GM08714 (cell line): ENCODE results near the gene ATP13A5.

ENCODE experiments used
- H3K4me3 ChIP-seq: fragments of 200-500 bp; sonication (Bioruptor generic); 2 replicates; pipeline ENCODE4 v1.5.1; 2014; ENCODE audit warnings: mild to moderate bottlenecking, low read length, inconsistent platforms
- ZNF274 ChIP-seq: IDR thresholded peaks from 2 replicates; pipeline ENCODE4 v1.6.1; 2012; ENCODE audit warnings: mild to moderate bottlenecking, low read depth, low read length

ATP13A5 gene

DNA sequence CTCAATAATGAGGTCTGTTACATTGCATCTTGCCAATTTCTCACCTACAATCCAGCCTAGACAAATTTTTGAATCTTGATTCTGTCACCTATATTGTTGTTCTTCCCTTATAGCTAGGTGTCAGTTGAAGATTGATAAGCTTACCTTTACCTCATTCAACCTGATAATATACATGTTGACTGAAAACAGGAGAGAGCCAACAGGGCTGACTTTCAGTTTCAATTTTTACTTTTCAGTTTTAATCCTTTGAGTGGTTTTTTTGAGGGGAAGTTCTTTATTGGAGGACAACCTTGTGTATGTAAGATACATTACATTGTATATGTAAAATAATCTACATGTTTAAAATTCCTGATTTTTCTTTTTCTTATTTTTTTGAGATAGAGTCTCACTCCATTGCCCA is 5.8 kb downstream of the ATP13A5 start:
- H3K4me3 ChIP-seq = no peak overlapping the region
- TF ChIP-seq ZNF274 = no peak

DNA sequence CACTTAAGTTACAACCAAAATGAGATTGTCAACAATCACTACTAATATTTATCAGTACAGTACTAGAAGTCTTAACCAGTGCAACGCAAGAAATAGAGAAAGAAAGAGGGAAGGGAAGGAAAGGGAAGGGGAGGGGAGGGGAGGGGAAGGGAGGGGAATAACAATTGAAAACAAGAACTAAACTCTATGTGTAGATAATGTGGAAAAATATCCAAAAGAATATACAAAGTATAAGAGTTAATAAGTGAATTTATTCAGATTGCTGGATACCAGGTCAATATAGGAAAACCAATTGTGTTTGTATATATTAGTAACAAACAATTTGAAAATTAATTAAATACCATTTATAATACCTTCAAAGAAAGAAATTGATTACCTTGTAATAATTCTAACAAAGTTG is 10.7 kb downstream of the ATP13A5 start:
- no peak for TF ChIP-seq ZNF274
- no peak overlapping the region for H3K4me3 ChIP-seq

DNA sequence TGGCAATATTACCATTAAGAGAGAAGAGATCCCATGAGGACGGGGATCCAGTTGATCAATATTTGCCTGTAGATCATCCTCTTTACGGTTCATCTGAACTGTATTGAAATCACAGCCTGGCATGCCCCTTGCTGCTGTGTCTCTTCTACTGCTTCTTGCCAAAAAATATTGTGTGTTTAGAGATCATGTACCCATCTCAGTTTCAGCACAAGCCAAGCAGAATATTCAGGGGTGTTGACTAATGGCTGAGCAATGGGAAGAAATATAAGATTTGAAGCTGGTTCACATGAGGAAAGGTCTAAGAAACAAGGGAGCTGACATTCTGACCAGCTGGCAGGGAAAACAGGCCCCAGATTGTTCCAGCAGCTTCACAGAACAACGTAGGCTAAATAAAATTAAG is 21.3 kb downstream of the ATP13A5 start:
- TF ChIP-seq ZNF274 = no peak

DNA sequence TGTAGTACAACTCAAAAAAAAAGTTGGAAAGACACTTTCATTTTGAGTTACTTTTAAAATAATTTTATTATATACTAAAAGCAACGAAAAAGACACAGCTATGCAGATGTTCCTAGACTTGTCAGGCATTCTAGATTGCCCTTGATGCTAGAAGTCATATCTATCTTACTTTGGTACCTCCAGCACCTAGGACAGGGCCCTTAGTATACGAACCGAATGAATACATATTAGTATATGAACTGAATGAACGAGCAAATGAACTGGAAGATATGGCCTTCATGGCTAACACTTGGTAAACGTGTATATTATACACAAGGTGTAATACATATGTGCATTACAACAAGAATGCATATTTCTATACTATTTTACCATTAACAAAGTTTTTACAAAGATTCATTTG is 24.1 kb downstream of the ATP13A5 start:
- no peak for TF ChIP-seq ZNF274
- no peak overlapping the region for H3K4me3 ChIP-seq

More for the DNA sequence above, 21.3 kb downstream of the ATP13A5 start:
- H3K4me3 ChIP-seq = no peak overlapping the region

DNA sequence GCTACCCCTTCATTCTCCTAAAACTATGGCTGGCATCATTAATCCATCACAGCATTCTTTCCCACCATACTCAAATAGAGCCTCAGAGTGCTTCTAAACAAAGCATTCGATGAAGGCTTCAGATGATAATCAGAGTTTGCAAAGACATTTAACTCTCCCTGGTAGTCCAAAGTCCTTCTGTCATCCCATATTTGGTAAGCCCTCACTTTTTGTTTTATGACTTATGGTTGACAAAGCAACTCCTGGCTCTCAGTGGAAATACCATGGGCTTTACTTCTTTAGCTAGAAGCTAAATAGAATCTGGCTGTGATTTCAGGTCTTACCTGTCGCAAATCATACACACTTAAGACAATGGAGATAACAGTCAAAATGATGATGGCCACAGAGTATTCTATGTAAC is 27.8 kb downstream of the ATP13A5 start:
- H3K4me3 ChIP-seq = no peak overlapping the region
- TF ChIP-seq ZNF274 = no peak

DNA sequence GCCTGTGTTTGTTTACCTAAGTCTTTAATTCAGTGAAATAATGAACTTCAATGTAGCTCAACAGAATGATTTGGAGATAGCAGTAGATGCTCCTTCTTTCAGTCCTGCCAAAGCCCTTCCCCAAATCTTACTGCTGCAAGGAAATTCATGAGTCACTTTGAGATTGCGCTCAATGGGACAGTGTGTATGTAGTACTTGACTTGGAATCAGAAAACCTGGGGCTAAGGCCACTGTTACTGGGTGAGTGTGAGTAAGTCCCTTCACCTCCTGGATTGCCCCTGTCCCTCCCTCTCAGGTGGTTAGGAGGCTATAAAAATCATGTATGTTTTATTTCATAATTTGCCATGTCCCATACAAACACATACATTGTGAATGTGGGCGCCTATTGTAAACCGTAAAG is 29.9 kb downstream of the ATP13A5 start:
- H3K4me3 ChIP-seq = no peak overlapping the region
- TF ChIP-seq ZNF274 = no peak

DNA sequence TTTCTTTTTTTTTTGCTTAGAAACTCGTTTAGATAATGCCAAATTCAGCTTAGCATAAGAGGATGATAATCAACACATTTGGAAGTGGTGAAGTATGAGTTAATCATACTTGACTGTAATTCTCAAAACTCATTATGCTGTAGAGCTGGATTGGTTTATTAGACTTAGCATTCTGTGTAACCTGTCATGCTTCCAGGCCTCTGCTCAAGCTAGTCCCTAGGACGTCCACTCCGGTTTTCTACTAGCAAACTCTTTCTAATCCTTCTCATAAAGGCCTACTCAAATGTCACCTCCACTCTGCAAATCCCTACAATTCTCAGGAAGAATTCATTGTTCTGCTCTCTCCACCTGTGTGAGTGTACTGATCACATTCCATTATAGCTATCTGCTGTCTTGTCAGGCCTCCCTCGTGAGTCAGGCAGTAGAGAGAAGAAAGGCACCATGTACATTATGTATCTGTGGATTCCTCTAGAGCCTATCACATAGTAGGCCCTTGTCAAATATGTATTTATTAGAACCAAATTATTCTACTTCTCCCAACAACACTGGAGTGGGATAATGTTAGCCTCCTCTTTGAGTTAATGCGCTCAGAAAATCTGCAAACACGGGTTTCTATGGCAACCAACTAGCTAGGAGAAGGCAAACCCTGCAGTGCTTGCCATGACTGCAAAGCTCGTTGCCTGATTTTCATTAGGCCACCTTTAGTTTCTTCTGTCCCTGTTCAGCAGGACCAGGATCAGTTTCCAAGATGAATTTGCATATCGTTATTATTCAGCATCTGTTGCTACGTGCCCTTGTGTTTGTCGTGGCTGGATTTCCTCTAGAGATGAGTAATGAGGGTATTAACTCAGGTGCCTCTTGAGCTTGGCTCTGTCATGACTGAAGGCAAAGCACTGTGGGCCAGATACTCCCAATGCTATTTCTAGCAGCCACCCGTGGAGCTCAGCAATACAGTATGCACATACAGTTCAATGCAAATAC is 30.7 kb downstream of the ATP13A5 start:
- no peak for TF ChIP-seq ZNF274
- no peak overlapping the region for H3K4me3 ChIP-seq

DNA sequence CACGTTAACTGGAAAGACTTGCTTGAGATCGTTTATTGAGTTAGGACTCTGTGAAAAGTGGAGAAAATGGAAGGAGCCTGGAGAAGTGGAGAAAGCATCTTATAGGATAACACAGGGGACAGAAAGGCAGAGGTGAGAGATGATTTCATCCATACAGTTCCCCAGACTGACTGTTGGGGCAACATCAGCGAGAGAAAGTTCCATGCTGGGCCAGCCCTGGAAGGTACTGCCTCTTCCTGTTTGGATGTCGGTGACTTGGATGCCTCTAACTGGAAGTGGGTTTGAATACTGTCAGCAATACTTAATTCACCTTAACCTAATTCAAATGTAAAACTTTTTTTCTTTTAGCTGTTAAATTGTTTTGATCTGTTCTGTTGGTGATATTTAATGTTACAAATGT is 32.3 kb downstream of the ATP13A5 start:
- no peak overlapping the region for H3K4me3 ChIP-seq
- TF ChIP-seq ZNF274 = no peak

DNA sequence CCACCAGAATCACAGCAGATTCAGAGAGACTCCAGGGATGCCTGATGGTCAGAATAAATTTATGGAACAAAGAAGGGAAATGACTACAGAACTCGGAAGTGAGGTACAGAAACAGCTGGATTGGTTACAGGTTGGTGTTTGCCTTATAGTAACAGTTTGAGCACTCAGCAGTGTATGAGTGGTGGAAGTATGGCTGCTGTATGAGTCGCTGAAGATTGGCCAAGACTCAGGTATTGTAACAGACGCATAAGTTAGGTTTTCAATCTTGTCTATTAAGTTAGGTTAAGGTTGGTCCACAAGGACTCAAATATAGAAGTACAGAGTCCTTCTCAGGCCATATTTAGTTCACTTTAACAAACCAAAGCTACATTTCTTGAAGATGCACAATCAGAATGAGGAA is 33.1 kb downstream of the ATP13A5 start:
- TF ChIP-seq ZNF274 = no peak
- no peak overlapping the region for H3K4me3 ChIP-seq

DNA sequence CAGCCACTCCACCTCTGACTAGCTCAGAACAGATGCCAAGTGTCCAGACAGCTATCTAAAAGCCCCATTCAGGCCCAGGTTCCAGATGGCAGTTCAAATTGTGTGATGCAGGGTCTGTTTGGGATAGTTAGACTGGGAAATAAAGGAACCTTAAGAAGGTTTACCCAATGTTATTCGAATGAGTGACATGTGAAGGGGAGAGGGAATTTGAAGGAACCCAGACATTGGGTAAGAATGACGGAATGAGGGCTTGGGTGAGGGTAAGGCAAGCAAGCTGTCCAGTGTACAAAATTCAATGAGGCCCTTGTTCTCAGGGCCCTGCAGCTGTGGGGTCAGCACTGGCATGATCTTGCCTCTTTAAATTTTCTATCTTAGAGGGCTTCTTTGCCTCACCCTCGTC is 34.1 kb downstream of the ATP13A5 start:
- no peak overlapping the region for H3K4me3 ChIP-seq
- no peak for TF ChIP-seq ZNF274

DNA sequence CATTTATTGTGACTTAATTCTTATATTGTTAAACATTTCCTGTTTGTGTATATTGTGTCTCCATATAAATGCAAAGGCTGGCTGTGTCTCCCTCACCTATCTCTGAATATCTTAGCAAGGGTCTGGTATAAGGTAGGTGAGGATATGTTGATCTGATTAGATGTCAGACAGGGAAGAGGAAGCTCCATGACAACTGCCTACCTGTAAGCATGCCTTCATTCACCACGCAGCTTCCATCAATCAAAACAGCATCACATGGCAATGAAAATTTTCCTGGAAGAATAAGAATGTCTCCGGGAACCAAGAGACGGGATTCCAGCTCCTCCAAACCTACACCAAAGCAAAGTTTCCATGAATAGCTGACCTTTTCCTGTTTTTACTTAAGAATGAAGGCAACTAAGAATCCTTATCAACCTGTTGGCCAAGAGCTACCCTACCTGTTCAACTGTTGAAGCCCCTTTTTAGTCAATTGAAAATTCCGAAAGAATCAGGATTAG is 34.8 kb downstream of the ATP13A5 start:
- no peak for TF ChIP-seq ZNF274
- no peak overlapping the region for H3K4me3 ChIP-seq

DNA sequence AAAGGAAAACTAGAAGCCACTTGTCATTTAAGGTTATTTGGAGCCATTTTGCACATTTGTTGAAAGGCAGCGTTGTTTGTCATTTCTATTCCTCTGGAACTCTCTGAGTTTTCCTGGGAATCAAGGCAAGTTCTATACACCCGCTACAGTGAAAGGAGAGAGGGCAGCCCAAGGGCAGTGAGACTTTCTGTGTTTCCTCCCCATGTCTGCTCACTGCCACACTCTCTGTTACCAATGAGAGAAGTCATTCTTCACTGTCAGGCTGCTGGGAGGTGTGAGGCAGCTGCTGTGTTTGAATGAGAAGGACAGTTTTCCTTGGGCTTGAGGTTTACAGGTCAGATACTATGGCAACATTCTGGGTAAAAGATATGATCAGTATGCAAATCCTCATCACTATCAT is 36.0 kb downstream of the ATP13A5 start:
- H3K4me3 ChIP-seq = no peak overlapping the region
- TF ChIP-seq ZNF274 = no peak

DNA sequence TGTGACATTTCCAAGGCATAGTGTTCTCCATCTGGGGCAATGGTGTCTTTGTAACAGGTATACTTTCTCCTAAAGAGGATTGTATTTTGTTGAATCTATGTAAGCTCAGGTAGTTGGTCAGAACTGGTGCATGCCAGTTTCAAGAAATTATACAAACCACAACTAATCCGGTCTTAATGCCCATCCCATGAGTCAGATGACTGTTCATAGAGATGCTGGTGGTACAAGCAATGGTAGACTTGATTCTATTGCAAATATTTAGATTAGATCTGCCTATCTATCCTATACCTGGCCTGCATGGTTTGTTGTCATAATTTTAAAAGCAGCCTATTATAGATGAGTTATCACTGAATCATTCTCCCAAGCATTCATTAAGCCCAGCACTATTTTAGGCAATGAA is 43.5 kb downstream of the ATP13A5 start:
- H3K4me3 ChIP-seq = no peak overlapping the region
- no peak for TF ChIP-seq ZNF274

DNA sequence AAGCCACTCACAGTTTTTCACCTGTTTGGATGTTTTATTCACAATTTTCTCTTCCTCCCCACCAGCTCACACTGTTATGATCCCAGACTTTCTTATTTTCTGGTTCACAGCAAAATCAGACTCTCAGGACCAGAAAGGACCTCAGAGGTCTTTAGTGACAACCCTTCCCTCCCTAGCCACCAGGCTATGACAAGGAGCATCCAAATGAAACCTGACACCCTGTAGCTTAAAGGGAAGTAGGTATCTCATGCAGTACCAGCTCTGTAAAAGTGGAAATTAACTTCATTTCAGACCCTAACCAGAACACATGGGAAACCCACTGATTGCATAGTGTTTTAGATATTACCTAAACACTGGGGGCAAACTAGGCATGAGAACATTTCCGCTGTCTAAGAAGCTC is 45.3 kb downstream of the ATP13A5 start:
- no peak for TF ChIP-seq ZNF274
- H3K4me3 ChIP-seq = no peak overlapping the region

DNA sequence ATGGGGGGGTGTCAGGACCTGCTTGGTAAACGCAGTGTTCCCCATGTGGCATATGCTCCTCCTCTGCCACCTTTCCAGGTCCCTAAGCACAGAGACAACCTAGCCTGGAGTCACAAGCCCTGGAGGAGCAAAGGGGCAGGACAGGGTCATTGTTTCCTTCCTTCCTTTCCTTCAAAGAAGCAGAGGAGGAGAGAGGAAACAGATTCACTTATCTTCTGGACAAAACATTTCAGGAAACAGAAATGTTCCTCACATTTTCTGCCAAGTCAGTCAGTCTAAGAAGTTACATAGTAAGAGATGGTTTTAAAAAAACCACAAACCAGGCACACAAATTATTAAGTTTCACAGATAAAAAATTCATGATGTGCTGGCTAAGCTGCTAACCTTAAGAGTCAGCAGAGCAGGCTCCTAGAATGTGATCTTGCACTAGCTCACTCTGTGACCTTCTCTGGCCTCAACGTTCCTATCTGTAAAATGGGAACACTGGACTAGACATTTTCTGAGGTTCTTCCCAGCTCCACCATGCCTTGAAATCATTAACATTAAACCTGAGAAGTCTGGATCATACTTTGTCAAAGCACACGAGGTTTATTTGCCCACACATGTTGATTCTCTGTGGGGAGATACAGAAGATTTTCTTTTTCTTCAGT is 47.9 kb downstream of the ATP13A5 start:
- H3K4me3 ChIP-seq = no peak overlapping the region
- no peak for TF ChIP-seq ZNF274
